A673 (cell line): ENCODE measurements around the gene SYCP1. TPM values are rescaled to one million over a fixed set of nuclear protein-coding genes. Genes with fewer than 3 reads are reported as not detected.

Experiments used
- BruUV-seq: library from RNA; stranded (reverse); fragments of 400-500 nt; replicated peaks from 2 replicates; lab custom pipeline; 2021; lab: Mats Ljungman, UMichigan
- CTCF ChIA-PET: fragments of 300-600 bp; sonication (Branson Sonifier 250); formaldehyde crosslinking; loops from one replicate; lab custom pipeline; 2022; ENCODE audit warnings: antibody characterized with exemption; lab: Charles Lee
- POLR2A ChIA-PET: fragments of 300-600 bp; sonication (Branson Sonifier 250); formaldehyde crosslinking; loops from one replicate; lab custom pipeline; 2022; ENCODE audit warnings: antibody characterized with exemption; ENCODE audit not compliant: low non-redundant PET; lab: Charles Lee
- DNase-seq: peaks from one replicate; pipeline ENCODE4 v3.0.0-alpha.2; 2015; ENCODE audit warnings: low spot score
- H3K27ac ChIP-seq: fragments of 200-600 bp; sonication (generic); 2 replicates; pipeline ENCODE4 v1.5.1; 2016; ENCODE audit warnings: mixed run types, low read depth, mild to moderate bottlenecking, mixed read lengths, antibody characterized with exemption, low read length; ENCODE audit not compliant: poor library complexity, severe bottlenecking
- H3K27me3 ChIP-seq: fragments of 200-600 bp; sonication (generic); replicated peaks from 2 replicates; pipeline ENCODE4 v1.6.1; 2017; ENCODE audit warnings: mixed run types, low read depth, mild to moderate bottlenecking, mixed read lengths, antibody characterized with exemption, low read length; ENCODE audit not compliant: insufficient read depth, poor library complexity
- H3K36me3 ChIP-seq: fragments of 200-600 bp; sonication (generic); 2 replicates; pipeline ENCODE4 v1.6.1; 2016; ENCODE audit warnings: mixed run types, mild to moderate bottlenecking, mixed read lengths, antibody characterized with exemption, low read length; ENCODE audit not compliant: insufficient read depth, poor library complexity, severe bottlenecking
- H3K4me1 ChIP-seq: fragments of 200-600 bp; sonication (generic); 2 replicates; pipeline ENCODE4 v1.6.1; 2017; ENCODE audit warnings: mixed run types, mild to moderate bottlenecking, mixed read lengths, antibody characterized with exemption, low read length; ENCODE audit not compliant: insufficient read depth, poor library complexity, severe bottlenecking
- H3K4me3 ChIP-seq: fragments of 200-600 bp; sonication (generic); 2 replicates; pipeline ENCODE4 v1.5.1; 2016; ENCODE audit warnings: low read depth, mixed run types, mild to moderate bottlenecking, mixed read lengths, low read length; ENCODE audit not compliant: poor library complexity, severe bottlenecking
- H3K9me3 ChIP-seq: fragments of 200-600 bp; sonication (generic); 2 replicates; pipeline ENCODE4 v1.6.1; 2016; ENCODE audit warnings: mixed run types, low read depth, mild to moderate bottlenecking, mixed read lengths, antibody characterized with exemption, low read length; ENCODE audit not compliant: poor library complexity, severe bottlenecking
- CTCF ChIP-seq: fragments of 300-800, 200-600 bp; sonication (generic); conservative IDR thresholded peaks from 2 replicates; pipeline ENCODE4 v1.5.1; 2017; ENCODE audit warnings: low read depth, mild to moderate bottlenecking, antibody characterized with exemption, low read length, moderate library complexity, mixed read lengths
- EZH2 ChIP-seq: fragments of 200-600 bp; sonication (generic); IDR thresholded peaks from 2 replicates; pipeline ENCODE4 v1.6.1; 2017; ENCODE audit warnings: borderline replicate concordance, low read depth, mild to moderate bottlenecking, mixed read lengths, antibody characterized with exemption, low read length; ENCODE audit not compliant: poor library complexity, severe bottlenecking
- intact Hi-C: fragments of 100-400 bp; cut with micrococcal nuclease; formaldehyde crosslinking; loops from one replicate; pipeline ENCODE4 v1.10.0; 2022; ENCODE audit not compliant: unreplicated experiment
- total RNA-seq: library from RNA; stranded (reverse); gene quantifications from 2 replicates; pipeline ENCODE4 v1.2.3, GENCODE V29; 2021

The SYCP1 gene
- total RNA-seq, 1 experiment from 2014 or later = 0.41 TPM

- no peak for TF ChIP-seq CTCF
- TF ChIP-seq EZH2 = no peak
- DNase-seq = no peak
- ChIA-PET POLR2A (interaction anchor here (0.7 kb wide), 1 partner anchor 1053 kb away, joined by 3 read pairs; the partner anchor contains the start of gene OLFML3), CTCF (no interaction called here)
- H3K27ac ChIP-seq = no peak overlapping the region
- no peaks in the 10 kb centered on the region for H3K36me3 ChIP-seq
- intact Hi-C loops = no loop called here
- H3K4me3 ChIP-seq = no peak overlapping the region
- BruUV-seq = no TSS peak
- no peaks in the 10 kb centered on the region for H3K9me3 ChIP-seq
- H3K27me3 ChIP-seq = peaks cover 6% of the 10 kb centered on the region
- no peaks in the 10 kb centered on the region for H3K4me1 ChIP-seq
Observed at GRCh38 chr1:115031595-115031994, 176.9 kb downstream of the SYCP1 start.

GRCh38 chr1:115035652-115036051 lies 181.0 kb downstream of the SYCP1 start:
- Histone ChIP-seq H3K4me3 (no peak overlapping the region), H3K9me3 (no peaks in the 10 kb centered on the region), H3K27ac (no peak overlapping the region), H3K36me3 (no peaks in the 10 kb centered on the region), H3K4me1 (no peaks in the 10 kb centered on the region), H3K27me3 (no peaks in the 10 kb centered on the region)
- intact Hi-C loops = no loop called here
- POLR2A ChIA-PET = no interaction called here
- no peak for DNase-seq
- CTCF ChIA-PET = no interaction called here
- no TSS peak for BruUV-seq
- TF ChIP-seq CTCF (no peak), EZH2 (no peak)

GRCh38 chr1:115036814-115037507 lies 182.3 kb downstream of the SYCP1 start:
- no peak for DNase-seq
- H3K4me1 ChIP-seq = no peaks in the 10 kb centered on the region
- H3K4me3 ChIP-seq = no peak overlapping the region
- intact Hi-C loops = no loop called here
- H3K27me3 ChIP-seq = no peaks in the 10 kb centered on the region
- CTCF ChIA-PET = no interaction called here
- no peaks in the 10 kb centered on the region for H3K9me3 ChIP-seq
- no TSS peak for BruUV-seq
- H3K36me3 ChIP-seq = no peaks in the 10 kb centered on the region
- no peak for TF ChIP-seq EZH2
- POLR2A ChIA-PET = no interaction called here
- H3K27ac ChIP-seq = no peak overlapping the region

GRCh38 chr1:115040501-115040900 lies 185.8 kb downstream of the SYCP1 start:
- intact Hi-C loops = loop anchor here (5.0 kb wide), 1 partner anchor 58 kb away; no protein-coding TSS in a partner anchor
- Histone ChIP-seq H3K4me3 (no peak overlapping the region), H3K27me3 (no peaks in the 10 kb centered on the region), H3K27ac (no peak overlapping the region), H3K9me3 (no peaks in the 10 kb centered on the region), H3K4me1 (no peaks in the 10 kb centered on the region), H3K36me3 (no peaks in the 10 kb centered on the region)
- DNase-seq = no peak
- no peak for TF ChIP-seq EZH2
- 0 out of 2 replicates have a peak, but pooled peaks have one; percentile 25 for TF ChIP-seq CTCF
- BruUV-seq = no TSS peak
- POLR2A ChIA-PET = interaction anchor here (0.6 kb wide), 1 partner anchor 1298 kb away, joined by 3 read pairs; no protein-coding TSS in a partner anchor
- CTCF ChIA-PET = no interaction called here
